ENCODE results near the gene INSIG1. TPM values are rescaled to one million over a fixed set of nuclear protein-coding genes. Genes with fewer than 3 reads are reported as not detected.

Gene INSIG1
- total RNA-seq, 1 experiment from 2014 or later: 53.4 TPM

DNA sequence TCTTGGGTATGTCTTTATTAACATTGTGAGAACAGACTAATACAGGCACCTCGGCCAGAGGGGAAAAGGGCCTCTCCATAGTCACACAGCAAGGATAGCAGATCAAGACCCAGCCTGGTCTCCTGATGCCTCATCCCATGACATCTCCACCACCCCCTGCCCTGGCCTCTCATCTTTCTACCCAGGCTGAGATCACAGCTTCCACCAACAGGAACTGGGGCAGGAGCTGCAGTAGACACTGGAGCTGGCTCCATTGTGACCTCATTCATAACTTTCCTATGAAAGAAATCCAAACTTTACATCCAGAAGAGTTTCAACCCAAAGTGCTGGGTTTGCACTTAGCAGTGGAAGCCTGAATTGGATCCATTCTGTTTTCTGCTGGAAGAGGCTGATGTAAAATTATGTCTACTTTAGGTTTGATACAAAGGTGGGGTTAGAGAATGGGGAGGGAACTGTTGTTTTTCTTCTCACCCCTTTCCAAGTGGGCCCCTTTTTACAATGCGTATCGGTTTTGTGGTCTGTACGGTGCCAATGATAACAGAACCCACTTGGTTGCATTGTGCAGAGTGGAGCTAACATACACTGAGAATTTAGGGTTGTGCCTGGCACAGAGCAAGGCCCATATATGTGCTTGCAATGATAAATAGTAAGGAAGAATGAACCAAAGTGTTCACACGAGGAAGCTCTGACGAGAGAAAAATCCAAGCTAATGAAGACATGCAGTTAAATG, 28.6 kb upstream of the INSIG1 start:
- DNase-seq (ENCODE audit: low spot score): no peak
- no peaks in the 10 kb centered on the region for H3K9me3 ChIP-seq (ENCODE audit: low read depth, low read length, poor library complexity, severe bottlenecking)
- intact Hi-C loops (cut with micrococcal nuclease; ENCODE audit: unreplicated experiment): no loop called here
- ChIA-PET CTCF (no interaction called here), POLR2A (ENCODE audit: low non-redundant PET) (no interaction called here)
- no TSS peak for BruUV-seq (replicated peaks)
- H3K27me3 ChIP-seq (replicated peaks; ENCODE audit: insufficient read depth, low read depth, low read length, poor library complexity): peaks cover 3% of the 10 kb centered on the region
- no peak overlapping the region for H3K27ac ChIP-seq (ENCODE audit: low read depth, low read length, poor library complexity, severe bottlenecking)
- no peak for TF ChIP-seq EZH2 (IDR thresholded peaks at IDR 0.05; ENCODE audit: borderline replicate concordance, low read depth, low read length, poor library complexity, severe bottlenecking)
- TF ChIP-seq, protein P1, sequence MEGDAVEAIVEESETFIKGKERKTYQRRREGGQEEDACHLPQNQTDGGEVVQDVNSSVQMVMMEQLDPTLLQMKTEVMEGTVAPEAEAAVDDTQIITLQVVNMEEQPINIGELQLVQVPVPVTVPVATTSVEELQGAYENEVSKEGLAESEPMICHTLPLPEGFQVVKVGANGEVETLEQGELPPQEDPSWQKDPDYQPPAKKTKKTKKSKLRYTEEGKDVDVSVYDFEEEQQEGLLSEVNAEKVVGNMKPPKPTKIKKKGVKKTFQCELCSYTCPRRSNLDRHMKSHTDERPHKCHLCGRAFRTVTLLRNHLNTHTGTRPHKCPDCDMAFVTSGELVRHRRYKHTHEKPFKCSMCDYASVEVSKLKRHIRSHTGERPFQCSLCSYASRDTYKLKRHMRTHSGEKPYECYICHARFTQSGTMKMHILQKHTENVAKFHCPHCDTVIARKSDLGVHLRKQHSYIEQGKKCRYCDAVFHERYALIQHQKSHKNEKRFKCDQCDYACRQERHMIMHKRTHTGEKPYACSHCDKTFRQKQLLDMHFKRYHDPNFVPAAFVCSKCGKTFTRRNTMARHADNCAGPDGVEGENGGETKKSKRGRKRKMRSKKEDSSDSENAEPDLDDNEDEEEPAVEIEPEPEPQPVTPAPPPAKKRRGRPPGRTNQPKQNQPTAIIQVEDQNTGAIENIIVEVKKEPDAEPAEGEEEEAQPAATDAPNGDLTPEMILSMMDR (conservative IDR thresholded peaks at IDR 0.05; ENCODE audit: low read depth, low read length): no peak
- H3K4me3 ChIP-seq (ENCODE audit: low read depth, low read length, poor library complexity, severe bottlenecking): no peak overlapping the region
- H3K36me3 ChIP-seq (ENCODE audit: insufficient read depth, low read length, poor library complexity, severe bottlenecking): no peaks in the 10 kb centered on the region
- H3K4me1 ChIP-seq (ENCODE audit: insufficient read depth, low read length, poor library complexity, severe bottlenecking): no peaks in the 10 kb centered on the region

DNA sequence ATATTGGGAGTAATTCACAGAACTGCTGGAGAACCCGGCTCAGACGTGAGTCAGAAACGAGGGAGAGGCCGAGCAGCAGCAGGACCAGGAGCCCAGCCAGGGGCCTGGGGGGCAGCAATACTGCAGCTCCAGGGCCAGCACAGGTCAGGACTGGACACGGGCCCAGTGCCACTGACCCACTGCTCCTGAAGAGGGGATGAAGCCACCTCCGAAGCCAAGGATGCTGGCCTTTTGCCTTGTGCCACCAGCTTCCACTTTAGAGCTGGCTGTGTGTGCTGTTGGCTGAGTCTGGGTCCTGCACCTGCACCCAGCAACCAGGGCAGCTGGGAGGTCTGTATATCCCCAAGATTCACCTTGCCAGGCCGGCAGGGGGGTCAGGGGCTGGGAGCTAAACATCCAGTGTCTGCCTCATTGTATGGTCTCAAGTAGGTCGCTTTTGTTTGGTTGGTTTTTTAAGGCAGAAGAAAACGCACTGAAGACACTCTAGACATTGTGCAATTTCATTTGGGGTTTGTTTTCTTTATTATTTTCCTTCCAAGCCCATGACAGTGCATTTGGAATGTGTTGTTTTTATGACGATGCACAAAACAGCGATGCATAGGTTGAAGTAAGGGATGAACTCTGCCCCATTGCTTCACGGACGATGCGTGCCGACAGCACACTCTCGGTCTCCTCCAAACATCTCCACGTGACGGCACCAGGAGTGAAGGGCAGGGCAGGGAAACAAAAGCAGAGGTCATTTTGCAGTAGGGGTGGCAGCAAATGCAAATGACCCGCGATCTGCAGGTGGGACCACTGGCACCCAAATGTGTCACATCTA, 27.7 kb upstream of the INSIG1 start:
- BruUV-seq (replicated peaks): no TSS peak
- DNase-seq (ENCODE audit: low spot score): no peak
- H3K4me3 ChIP-seq (ENCODE audit: low read depth, low read length, poor library complexity, severe bottlenecking): no peak overlapping the region
- TF ChIP-seq, protein P1 (conservative IDR thresholded peaks at IDR 0.05; ENCODE audit: low read depth, low read length): no peak
- TF ChIP-seq EZH2 (IDR thresholded peaks at IDR 0.05; ENCODE audit: borderline replicate concordance, low read depth, low read length, poor library complexity, severe bottlenecking): no peak
- CTCF ChIA-PET: no interaction called here
- H3K27ac ChIP-seq (ENCODE audit: low read depth, low read length, poor library complexity, severe bottlenecking): no peak overlapping the region
- POLR2A ChIA-PET (ENCODE audit: low non-redundant PET): no interaction called here
- no peaks in the 10 kb centered on the region for H3K36me3 ChIP-seq (ENCODE audit: insufficient read depth, low read length, poor library complexity, severe bottlenecking)
- H3K27me3 ChIP-seq (replicated peaks; ENCODE audit: insufficient read depth, low read depth, low read length, poor library complexity): peaks cover 5% of the 10 kb centered on the region
- intact Hi-C loops (cut with micrococcal nuclease; ENCODE audit: unreplicated experiment): no loop called here
- H3K9me3 ChIP-seq (ENCODE audit: low read depth, low read length, poor library complexity, severe bottlenecking): no peaks in the 10 kb centered on the region
- H3K4me1 ChIP-seq (ENCODE audit: insufficient read depth, low read length, poor library complexity, severe bottlenecking): no peaks in the 10 kb centered on the region

DNA sequence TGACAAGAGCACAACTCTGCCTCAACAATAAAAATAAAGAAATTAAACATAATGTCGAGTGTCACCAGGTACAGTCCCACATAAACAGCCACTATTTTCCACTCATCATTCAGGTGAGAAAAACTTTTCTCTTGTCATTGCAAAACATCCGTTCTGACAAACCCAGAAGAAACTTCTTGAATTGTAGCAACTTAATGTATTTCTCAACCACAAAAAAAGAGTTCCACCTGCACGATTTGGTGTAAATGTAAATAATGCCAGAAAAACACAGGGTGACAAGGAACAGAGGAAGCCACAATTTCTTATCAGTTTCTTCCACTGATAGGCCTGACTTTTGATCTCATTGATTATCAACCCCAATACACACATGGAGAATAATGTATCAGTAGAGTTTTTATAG, 26.8 kb upstream of the INSIG1 start:
- TF ChIP-seq, protein P1 (conservative IDR thresholded peaks at IDR 0.05; ENCODE audit: low read depth, low read length): no peak
- no peak for TF ChIP-seq EZH2 (IDR thresholded peaks at IDR 0.05; ENCODE audit: borderline replicate concordance, low read depth, low read length, poor library complexity, severe bottlenecking)
- no peaks in the 10 kb centered on the region for H3K9me3 ChIP-seq (ENCODE audit: low read depth, low read length, poor library complexity, severe bottlenecking)
- CTCF ChIA-PET: no interaction called here
- peaks cover 9% of the 10 kb centered on the region for H3K27me3 ChIP-seq (replicated peaks; ENCODE audit: insufficient read depth, low read depth, low read length, poor library complexity)
- POLR2A ChIA-PET (ENCODE audit: low non-redundant PET): no interaction called here
- no peaks in the 10 kb centered on the region for H3K4me1 ChIP-seq (ENCODE audit: insufficient read depth, low read length, poor library complexity, severe bottlenecking)
- no TSS peak for BruUV-seq (replicated peaks)
- no peaks in the 10 kb centered on the region for H3K36me3 ChIP-seq (ENCODE audit: insufficient read depth, low read length, poor library complexity, severe bottlenecking)
- DNase-seq (ENCODE audit: low spot score): no peak
- intact Hi-C loops (cut with micrococcal nuclease; ENCODE audit: unreplicated experiment): no loop called here
- H3K27ac ChIP-seq (ENCODE audit: low read depth, low read length, poor library complexity, severe bottlenecking): no peak overlapping the region
- H3K4me3 ChIP-seq (ENCODE audit: low read depth, low read length, poor library complexity, severe bottlenecking): no peak overlapping the region
